Measurements from ENCODE around the gene RTKN2.

GRCh38 chr10:62159351-62159750 lies 109.3 kb downstream of the RTKN2 start:
- TF ChIP-seq CTCF (IDR thresholded peaks at IDR 0.05) (no peak), POLR2A (IDR thresholded peaks at IDR 0.05) (no peak), EP300 (IDR thresholded peaks at IDR 0.05) (no peak)
